ENCODE measurements around the gene OTOS.

Gene OTOS

DNA sequence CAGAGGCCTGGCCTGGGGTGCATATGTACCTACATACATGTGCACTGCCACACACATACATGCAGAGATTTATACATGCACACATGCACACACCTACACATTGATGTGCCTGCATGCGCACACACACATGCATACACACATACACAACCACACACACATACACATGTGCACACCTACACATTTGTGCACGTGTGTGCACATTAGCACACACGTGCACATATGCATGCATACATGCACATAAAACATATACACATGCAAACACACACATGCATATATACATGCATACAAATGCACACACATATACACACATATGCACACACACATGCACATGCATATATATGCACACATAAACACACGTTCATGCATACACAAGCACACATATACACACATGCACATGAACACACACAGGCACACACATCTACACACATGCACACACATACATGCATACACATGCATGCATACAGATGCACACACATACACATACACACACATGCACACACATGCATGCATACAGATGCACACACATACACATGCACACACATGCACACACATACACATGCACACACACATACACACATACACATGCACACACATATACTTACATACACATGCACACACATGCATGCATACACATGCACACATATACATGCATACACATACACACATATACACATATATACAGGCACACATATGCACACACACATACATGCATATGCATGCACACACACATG is 23.6 kb upstream of the OTOS start:
- H3K4me3 Mint-ChIP-seq = no peak overlapping the region
- H3K9me3 Mint-ChIP-seq = no peaks in the 10 kb centered on the region
- no peak overlapping the region for H3K27ac Mint-ChIP-seq
- H3K4me1 Mint-ChIP-seq = peaks cover 5% of the 10 kb centered on the region
- H3K27me3 Mint-ChIP-seq (ENCODE audit: low read depth, poor library complexity) = peaks cover 35% of the 10 kb centered on the region
- no peak for TF ChIP-seq CTCF (IDR thresholded peaks at IDR 0.05)
- no peaks in the 10 kb centered on the region for H3K36me3 Mint-ChIP-seq (ENCODE audit: low read depth)
- DNase-seq = no peak

GRCh38 chr2:240162939-240163714 is 22.7 kb upstream of the OTOS start:
- Mint-ChIP-seq H3K27me3 (ENCODE audit: low read depth, poor library complexity) (peaks cover 35% of the 10 kb centered on the region), H3K9me3 (no peaks in the 10 kb centered on the region), H3K27ac (no peak overlapping the region), H3K36me3 (ENCODE audit: low read depth) (no peaks in the 10 kb centered on the region), H3K4me1 (peaks cover under 1% of the 10 kb centered on the region), H3K4me3 (no peak overlapping the region)
- TF ChIP-seq CTCF (IDR thresholded peaks at IDR 0.05) = no peak
- DNase-seq = no peak

- no peak for TF ChIP-seq CTCF (IDR thresholded peaks at IDR 0.05)
- no peak overlapping the region for H3K27ac Mint-ChIP-seq
- H3K9me3 Mint-ChIP-seq = no peaks in the 10 kb centered on the region
- H3K36me3 Mint-ChIP-seq (ENCODE audit: low read depth) = no peaks in the 10 kb centered on the region
- no peak for DNase-seq
- peaks cover 32% of the 10 kb centered on the region for H3K27me3 Mint-ChIP-seq (ENCODE audit: low read depth, poor library complexity)
- H3K4me1 Mint-ChIP-seq = no peaks in the 10 kb centered on the region
- H3K4me3 Mint-ChIP-seq = no peak overlapping the region
Measured at GRCh38 chr2:240162531-240162930, 22.1 kb upstream of the OTOS start.

GRCh38 chr2:240162032-240162431 is 21.6 kb upstream of the OTOS start:
- Mint-ChIP-seq H3K4me3 (no peak overlapping the region), H3K4me1 (no peaks in the 10 kb centered on the region), H3K9me3 (no peaks in the 10 kb centered on the region), H3K27me3 (ENCODE audit: low read depth, poor library complexity) (peaks cover 27% of the 10 kb centered on the region), H3K27ac (no peak overlapping the region), H3K36me3 (ENCODE audit: low read depth) (no peaks in the 10 kb centered on the region)
- no peak for DNase-seq
- no peak for TF ChIP-seq CTCF (IDR thresholded peaks at IDR 0.05)

GRCh38 chr2:240161087-240161750 is 20.8 kb upstream of the OTOS start:
- Mint-ChIP-seq H3K9me3 (no peaks in the 10 kb centered on the region), H3K4me1 (peaks cover 5% of the 10 kb centered on the region), H3K4me3 (no peak overlapping the region), H3K27me3 (ENCODE audit: low read depth, poor library complexity) (peaks cover 24% of the 10 kb centered on the region), H3K27ac (no peak overlapping the region), H3K36me3 (ENCODE audit: low read depth) (no peaks in the 10 kb centered on the region)
- no peak for DNase-seq
- no peak for TF ChIP-seq CTCF (IDR thresholded peaks at IDR 0.05)
